Measurements from ENCODE around the gene ACTL7B. TPM values are rescaled to one million over a fixed set of nuclear protein-coding genes. Genes with fewer than 3 reads are reported as not detected.

ACTL7B gene
- total and polyA plus RNA-seq, 2 of the 8 experiments (the other 6 are each of a cell fraction or from before 2014, with no cell fraction given), result not detected

DNA sequence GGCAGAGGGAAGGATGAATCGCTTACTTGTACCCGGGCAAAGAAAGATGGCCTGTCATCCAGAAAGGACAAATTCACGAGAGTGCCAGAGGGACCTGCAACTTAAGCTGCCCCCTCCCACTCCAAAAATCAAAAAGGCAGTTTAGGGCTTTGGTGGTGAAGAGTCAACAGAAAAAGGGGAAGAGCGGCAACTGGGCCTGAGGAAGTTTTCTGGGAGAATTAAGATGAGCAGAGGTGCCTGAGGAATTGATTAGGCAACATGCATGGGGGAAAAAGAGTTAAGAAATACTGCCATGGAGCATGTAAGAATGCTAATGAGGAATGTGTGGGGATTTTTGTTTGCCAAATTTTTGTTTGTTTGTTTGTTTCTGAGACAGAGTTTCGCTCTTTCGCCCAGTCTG lies 1.8 kb upstream of the ACTL7B start:
- CTCF ChIA-PET (ENCODE audit: partially characterized antibody), result interaction anchor here (1.1 kb wide), 1 partner anchor 11 kb away, joined by 3 read pairs; no protein-coding TSS in a partner anchor
- H2AK5ac ChIP-seq (ENCODE audit: low read depth, low read length), result no peak overlapping the region
- no peak overlapping the region for H3K18ac ChIP-seq (ENCODE audit: extremely low read depth, low read length)
- no peak overlapping the region for H2BK120ac ChIP-seq (replicated peaks; ENCODE audit: low read depth, low read length)
- H3K4me2 ChIP-seq (ENCODE audit: insufficient read depth in 1 of 2, low read depth in 2 of 2, low read length in 2 of 2), result no peak overlapping the region
- H3K36me3 ChIP-seq (ENCODE audit: control insufficient read depth in 2 of 4, insufficient read depth in 4 of 4, low read length in 3 of 4), result no peaks in the 10 kb centered on the region
- H3K9ac ChIP-seq (replicated peaks in 1 of 4; ENCODE audit: extremely low read depth in 1 of 4, low read depth in 3 of 4, low read length in 3 of 4), result no peak overlapping the region
- H4K5ac ChIP-seq (ENCODE audit: insufficient read length, low read depth, low read length), result no peak overlapping the region
- H3K23me2 ChIP-seq (ENCODE audit: low read depth, low read length), result no peaks in the 10 kb centered on the region
- H3K4ac ChIP-seq (replicated peaks; ENCODE audit: insufficient read length, low read depth, low read length), result no peak overlapping the region
- WGBS, 2 experiments (ENCODE audit: extremely low coverage in 1 of 2, insufficient coverage in 1 of 2, insufficient read length in 1 of 2, insufficient replicate concordance in 2 of 2, low coverage in 1 of 2, low lambda C conversion rate in 2 of 2, missing lambda C conversion rate in 1 of 2), result 92% methylated on average over 6 of the region's 6 CpGs; no CpG with 5 or more reads in 1 of the 2 experiments
- no peak overlapping the region for H2BK5ac ChIP-seq (ENCODE audit: low read depth, low read length)
- no peak overlapping the region for H2BK15ac ChIP-seq (ENCODE audit: low read length)
- H2BK12ac ChIP-seq (ENCODE audit: low read depth, low read length), result no peak overlapping the region
- H3K27ac ChIP-seq (ENCODE audit: low read depth, low read length), result no peak overlapping the region
- H2BK20ac ChIP-seq (ENCODE audit: low read length), result no peak overlapping the region
- no peak for TF ChIP-seq GABPA (IDR thresholded peaks at IDR 0.05; ENCODE audit: borderline replicate concordance, insufficient read depth, low read length)
- no peak for TF ChIP-seq NANOG (IDR thresholded peaks at IDR 0.05; ENCODE audit: insufficient read depth, low read depth, low read length, poor library complexity, severe bottlenecking)
- TF ChIP-seq RBBP5 (IDR thresholded peaks at IDR 0.05; ENCODE audit: borderline replicate concordance, low read depth, low read length), result no peak
- TF ChIP-seq KDM1A (IDR thresholded peaks at IDR 0.05; ENCODE audit: borderline replicate concordance, low read length), result no peak
- no peak for TF ChIP-seq JUND (IDR thresholded peaks at IDR 0.05; ENCODE audit: low read length)
- TF ChIP-seq RFX5 (IDR thresholded peaks at IDR 0.05; ENCODE audit: borderline replicate concordance, low read depth, low read length), result no peak
- TF ChIP-seq POLR2AphosphoS5 (IDR thresholded peaks at IDR 0.05; ENCODE audit: low read depth, low read length), result no peak
- no peak for TF ChIP-seq MAFK (IDR thresholded peaks at IDR 0.05; ENCODE audit: low read depth, low read length)
- TF ChIP-seq SIX5 (IDR thresholded peaks at IDR 0.05; ENCODE audit: low read depth, low read length), result no peak
- TF ChIP-seq SAP30 (IDR thresholded peaks at IDR 0.05; ENCODE audit: insufficient read depth, insufficient replicate concordance, low read length), result no peak
- TF ChIP-seq NRF1 (IDR thresholded peaks at IDR 0.05; ENCODE audit: low read depth, low read length), result no peak
- no peak for TF ChIP-seq BACH1 (IDR thresholded peaks at IDR 0.05; ENCODE audit: low read length)
- FAIRE-seq (no peak), DNase-seq (ENCODE audit: low read depth in 1 of 2, low spot score in 2 of 2) (no peak)
- no peak overlapping the region for H3K23ac ChIP-seq (ENCODE audit: insufficient read length)
- H3K4me1 ChIP-seq (replicated peaks in 1 of 4; ENCODE audit: control insufficient read depth in 3 of 4, insufficient read depth in 4 of 4, low read length in 3 of 4), result no peaks in the 10 kb centered on the region
- H3K4me3 ChIP-seq (ENCODE audit: extremely low read depth in 1 of 4, insufficient read depth in 2 of 4, low read depth in 3 of 4, low read length in 4 of 4), result no peak overlapping the region
- no peak overlapping the region for H3K14ac ChIP-seq (ENCODE audit: insufficient read length)
- H3K27me3 ChIP-seq (replicated peaks in 1 of 4; ENCODE audit: control insufficient read depth in 3 of 4, extremely low read depth in 1 of 4, insufficient read depth in 3 of 4, low read length in 3 of 4), result no peaks in the 10 kb centered on the region
- no peaks in the 10 kb centered on the region for H3K79me2 ChIP-seq (ENCODE audit: control insufficient read depth in 1 of 2, insufficient read depth in 2 of 2, low read length in 2 of 2)
- H3K9me3 ChIP-seq (ENCODE audit: insufficient read depth in 2 of 2, low read depth in 1 of 2, low read length in 1 of 2), result 0 out of 4 replicates have a peak, but pooled peaks cover 0 to 3% of the 10 kb centered on the region in 2 experiments
- no peak overlapping the region for H4K91ac ChIP-seq (replicated peaks; ENCODE audit: insufficient read length, low read length)
- H4K20me1 ChIP-seq (replicated peaks in 1 of 2; ENCODE audit: control insufficient read depth in 1 of 2, insufficient read depth in 2 of 2, low read length in 2 of 2), result no peaks in the 10 kb centered on the region
- POLR2A ChIA-PET (ENCODE audit: partially characterized antibody), result no interaction called here
- H3K56ac ChIP-seq (replicated peaks; ENCODE audit: insufficient read length, low read depth, low read length), result no peak overlapping the region
- H2AFZ ChIP-seq (ENCODE audit: low read length), result no peak overlapping the region
- H3K79me1 ChIP-seq (ENCODE audit: low read depth, low read length), result no peaks in the 10 kb centered on the region
- H4K8ac ChIP-seq (ENCODE audit: extremely low read depth, insufficient read depth, low read length), result no peak overlapping the region
